Hepatocyte (in vitro differentiated cells): ENCODE results near the gene MAGI1. TPM values are rescaled to one million over a fixed set of nuclear protein-coding genes. Genes with fewer than 3 reads are reported as not detected.

Experiments used
- DNase-seq: peaks from one replicate; pipeline ENCODE4 v3.0.0-alpha.2; 2016; ENCODE audit warnings: low spot score
- H2AFZ ChIP-seq: fragments of 200-600 bp; sonication (generic); 2 replicates; pipeline ENCODE4 v1.6.0; 2016; ENCODE audit warnings: antibody characterized with exemption, mild to moderate bottlenecking
- H3K27ac ChIP-seq: fragments of 200-600 bp; sonication (generic); 2 replicates; pipeline ENCODE4 v1.5.1; 2016; ENCODE audit warnings: mild to moderate bottlenecking
- H3K27me3 ChIP-seq: fragments of 200-600 bp; sonication (generic); 2 replicates; pipeline ENCODE4 v1.6.1; 2016
- H3K36me3 ChIP-seq: fragments of 200-600 bp; sonication (generic); replicated peaks from 2 replicates; pipeline ENCODE4 v1.5.1; 2016; ENCODE audit warnings: low read depth; ENCODE audit not compliant: insufficient read depth
- H3K4me1 ChIP-seq: fragments of 200-600 bp; sonication (generic); 2 replicates; pipeline ENCODE4 v1.5.1; 2016; ENCODE audit warnings: mild to moderate bottlenecking, moderate library complexity; ENCODE audit not compliant: insufficient read depth
- H3K4me2 ChIP-seq: fragments of 200-600 bp; sonication (generic); 2 replicates; pipeline ENCODE4 v1.6.0; 2016
- H3K4me3 ChIP-seq: fragments of 200-600 bp; sonication (generic); 2 replicates; pipeline ENCODE4 v1.5.1; 2016; ENCODE audit warnings: mild to moderate bottlenecking
- H3K79me2 ChIP-seq: fragments of 200-600 bp; sonication (generic); 2 replicates; pipeline ENCODE4 v1.6.0; 2017; ENCODE audit warnings: mild to moderate bottlenecking
- H3K9me2 ChIP-seq: fragments of 200-600 bp; sonication (generic); replicated peaks from 2 replicates; pipeline ENCODE4 v1.6.0; 2017; ENCODE audit warnings: mild to moderate bottlenecking; ENCODE audit not compliant: insufficient read depth
- H3K9me3 ChIP-seq: fragments of 200-600 bp; sonication (generic); 2 replicates; pipeline ENCODE4 v1.5.1; 2016; ENCODE audit warnings: low read depth, mild to moderate bottlenecking
- H4K20me1 ChIP-seq: fragments of 200-600 bp; sonication (generic); 2 replicates; pipeline ENCODE4 v1.6.0; 2016; ENCODE audit warnings: mild to moderate bottlenecking; ENCODE audit not compliant: insufficient read depth, poor library complexity, severe bottlenecking
- EZH2 ChIP-seq: fragments of 200-600 bp; sonication (generic); IDR thresholded peaks from 2 replicates; pipeline ENCODE4 v1.6.1; 2016; ENCODE audit warnings: antibody characterized with exemption, mild to moderate bottlenecking, borderline replicate concordance
- EZH2phosphoT487 ChIP-seq: fragments of 200-600 bp; sonication (generic); IDR thresholded peaks from one replicate; pipeline ENCODE4 v1.6.1; 2018; ENCODE audit warnings: antibody characterized with exemption, mild to moderate bottlenecking, low read depth, moderate library complexity; ENCODE audit not compliant: unreplicated experiment, severe bottlenecking
- WGBS: methylation state at CpG from one replicate; pipeline ENCODE4 v1.1.6; 2016; ENCODE audit warnings: low lambda C conversion rate; ENCODE audit errors: missing lambda C conversion rate; 5-methylcytosine and 5-hydroxymethylcytosine counted together
- polyA plus RNA-seq: library from polyadenylated mRNA; unstranded; fragments of >200 nt; fragmentation: Nextera tagmentation; extraction: Ambion mirVana; gene quantifications from 2 replicates; pipeline ENCODE4 v1.2.1, GENCODE V29; 2016
- total RNA-seq: library from RNA; depleted of rRNA; stranded (reverse); fragments of >200 nt; gene quantifications from 2 replicates; pipeline ENCODE4 v1.2.3, GENCODE V29; 2014
- TF ChIP-seq, protein P1 (sequence below): fragments of 200-600 bp; sonication (generic); IDR thresholded peaks from 2 replicates; pipeline ENCODE4 v1.5.1; 2016; ENCODE audit warnings: antibody characterized with exemption, mild to moderate bottlenecking; ENCODE audit not compliant: poor library complexity

MAGI1 gene
- total and polyA plus RNA-seq, 2 experiments from 2014 or later: 26.2 to 43.5 TPM

DNA sequence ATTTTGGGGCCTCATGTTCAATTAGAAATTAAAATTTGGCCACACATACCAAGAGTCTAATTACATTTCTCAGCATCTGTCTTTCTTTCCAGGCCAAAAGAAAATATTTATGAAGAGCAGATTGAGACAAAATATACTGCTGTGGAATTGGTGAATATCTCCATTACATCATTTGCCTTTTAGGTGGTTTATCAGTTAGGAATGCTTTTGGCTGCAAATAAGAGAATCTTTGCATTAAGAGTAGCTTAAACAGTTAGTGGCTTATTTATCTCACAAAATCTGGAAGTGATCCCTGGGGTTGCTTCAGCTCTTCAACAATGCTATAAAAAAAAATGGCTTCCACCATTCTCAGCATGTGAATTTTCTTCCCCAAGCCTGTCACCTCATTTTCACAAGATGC, 308.7 kb downstream of the MAGI1 start:
- H3K27me3 ChIP-seq: no peaks in the 10 kb centered on the region
- H3K4me1 ChIP-seq: peaks cover 8% of the 10 kb centered on the region
- H4K20me1 ChIP-seq: no peaks in the 10 kb centered on the region
- H3K4me3 ChIP-seq: no peak overlapping the region
- no peaks in the 10 kb centered on the region for H3K36me3 ChIP-seq
- H3K27ac ChIP-seq: peak overlapping the region; percentile 22
- H2AFZ ChIP-seq: no peak overlapping the region
- no peaks in the 10 kb centered on the region for H3K9me2 ChIP-seq
- DNase-seq: no peak
- H3K79me2 ChIP-seq: peaks cover 17% of the 10 kb centered on the region
- no peak overlapping the region for H3K4me2 ChIP-seq
- H3K9me3 ChIP-seq: no peaks in the 10 kb centered on the region
- TF ChIP-seq EZH2phosphoT487: no peak
- TF ChIP-seq, protein P1, sequence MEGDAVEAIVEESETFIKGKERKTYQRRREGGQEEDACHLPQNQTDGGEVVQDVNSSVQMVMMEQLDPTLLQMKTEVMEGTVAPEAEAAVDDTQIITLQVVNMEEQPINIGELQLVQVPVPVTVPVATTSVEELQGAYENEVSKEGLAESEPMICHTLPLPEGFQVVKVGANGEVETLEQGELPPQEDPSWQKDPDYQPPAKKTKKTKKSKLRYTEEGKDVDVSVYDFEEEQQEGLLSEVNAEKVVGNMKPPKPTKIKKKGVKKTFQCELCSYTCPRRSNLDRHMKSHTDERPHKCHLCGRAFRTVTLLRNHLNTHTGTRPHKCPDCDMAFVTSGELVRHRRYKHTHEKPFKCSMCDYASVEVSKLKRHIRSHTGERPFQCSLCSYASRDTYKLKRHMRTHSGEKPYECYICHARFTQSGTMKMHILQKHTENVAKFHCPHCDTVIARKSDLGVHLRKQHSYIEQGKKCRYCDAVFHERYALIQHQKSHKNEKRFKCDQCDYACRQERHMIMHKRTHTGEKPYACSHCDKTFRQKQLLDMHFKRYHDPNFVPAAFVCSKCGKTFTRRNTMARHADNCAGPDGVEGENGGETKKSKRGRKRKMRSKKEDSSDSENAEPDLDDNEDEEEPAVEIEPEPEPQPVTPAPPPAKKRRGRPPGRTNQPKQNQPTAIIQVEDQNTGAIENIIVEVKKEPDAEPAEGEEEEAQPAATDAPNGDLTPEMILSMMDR: no peak
- TF ChIP-seq EZH2: no peak

DNA sequence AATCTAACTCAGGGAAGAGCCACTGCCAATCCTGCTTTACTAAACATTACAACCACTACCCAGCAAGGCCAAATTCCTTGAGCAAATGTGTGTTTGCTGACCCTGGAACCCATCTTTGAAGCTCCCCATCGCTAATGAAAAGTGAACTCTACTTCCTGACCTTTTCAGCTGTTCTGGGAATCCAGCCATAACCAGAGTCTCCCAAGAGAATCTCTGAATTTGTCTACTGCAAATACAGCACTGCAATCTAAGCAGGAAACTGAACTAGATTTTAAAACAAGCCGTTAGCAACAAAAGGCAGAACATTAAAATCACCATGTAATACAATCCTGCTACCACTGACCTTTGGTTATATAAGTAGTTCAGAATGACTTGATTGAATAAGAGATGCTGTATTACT, 309.2 kb downstream of the MAGI1 start:
- Histone ChIP-seq H3K36me3 (no peaks in the 10 kb centered on the region), H3K27ac (peak overlapping the region; percentile 22), H3K9me2 (no peaks in the 10 kb centered on the region), H3K4me1 (peaks cover 8% of the 10 kb centered on the region), H3K27me3 (no peaks in the 10 kb centered on the region), H3K79me2 (peaks cover 18% of the 10 kb centered on the region), H3K4me2 (no peak overlapping the region), H3K9me3 (no peaks in the 10 kb centered on the region), H2AFZ (no peak overlapping the region), H4K20me1 (no peaks in the 10 kb centered on the region), H3K4me3 (no peak overlapping the region)
- TF ChIP-seq EZH2: no peak
- TF ChIP-seq EZH2phosphoT487: no peak
- TF ChIP-seq, protein P1: no peak
- WGBS: 35% methylated on average over 2 of the region's 2 CpGs
- DNase-seq: no peak

DNA sequence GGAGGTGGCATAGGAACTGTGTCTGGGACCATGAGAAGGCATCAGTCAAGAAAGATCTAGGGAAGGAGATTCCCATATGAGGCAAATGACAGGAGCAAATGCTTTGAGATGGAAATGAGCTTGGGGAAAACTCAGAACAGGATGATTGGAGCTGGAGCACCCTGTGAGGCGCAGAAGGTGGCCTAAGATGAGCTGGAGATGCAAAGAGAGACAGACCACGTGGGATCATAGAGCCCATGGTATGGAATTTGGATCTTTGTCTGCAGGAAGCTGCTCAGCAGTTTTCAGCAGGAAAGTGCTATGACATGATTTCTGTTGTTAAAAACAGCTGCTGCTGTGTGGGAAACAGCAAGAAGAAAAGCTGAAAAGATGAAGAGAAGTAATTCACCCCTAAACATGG, 310.6 kb downstream of the MAGI1 start:
- TF ChIP-seq, protein P1: no peak
- TF ChIP-seq EZH2: no peak
- TF ChIP-seq EZH2phosphoT487: no peak
- Histone ChIP-seq H3K79me2 (peaks cover 20% of the 10 kb centered on the region), H3K4me1 (peaks cover 8% of the 10 kb centered on the region), H2AFZ (no peak overlapping the region), H3K36me3 (no peaks in the 10 kb centered on the region), H4K20me1 (no peaks in the 10 kb centered on the region), H3K4me3 (no peak overlapping the region), H3K9me2 (no peaks in the 10 kb centered on the region), H3K27ac (no peak overlapping the region), H3K9me3 (no peaks in the 10 kb centered on the region), H3K4me2 (no peak overlapping the region), H3K27me3 (no peaks in the 10 kb centered on the region)
- no peak for DNase-seq
- 67% methylated on average over 2 of the region's 2 CpGs for WGBS

DNA sequence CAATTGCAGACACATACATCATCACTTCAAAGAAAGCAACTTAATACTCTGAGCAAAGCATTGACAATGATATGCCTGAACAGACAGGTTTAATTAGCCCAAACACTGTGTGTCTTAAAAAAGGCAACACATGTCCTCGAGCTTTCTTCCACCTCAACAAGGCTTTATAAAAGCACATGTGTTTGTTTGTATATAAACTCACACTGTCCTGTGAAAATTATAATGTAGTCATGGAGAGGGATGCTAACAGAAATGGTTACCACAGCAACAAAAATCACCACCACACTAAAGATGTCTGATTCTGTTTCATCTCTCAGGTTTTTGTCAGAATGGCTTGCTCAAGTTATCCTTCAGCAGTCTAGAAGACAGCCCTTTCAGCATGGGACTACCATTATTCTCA, 314.7 kb downstream of the MAGI1 start:
- no peak overlapping the region for H2AFZ ChIP-seq
- peaks cover 10% of the 10 kb centered on the region for H3K79me2 ChIP-seq
- H3K27me3 ChIP-seq: no peaks in the 10 kb centered on the region
- H3K4me1 ChIP-seq: no peaks in the 10 kb centered on the region
- H3K9me3 ChIP-seq: no peaks in the 10 kb centered on the region
- H3K36me3 ChIP-seq: no peaks in the 10 kb centered on the region
- H3K4me3 ChIP-seq: no peak overlapping the region
- no peak for TF ChIP-seq EZH2
- TF ChIP-seq, protein P1: no peak
- no peak for TF ChIP-seq EZH2phosphoT487
- no peaks in the 10 kb centered on the region for H3K9me2 ChIP-seq
- DNase-seq: no peak
- H3K4me2 ChIP-seq: no peak overlapping the region
- 75% methylated on average over 1 of the region's 1 CpG for WGBS
- no peak overlapping the region for H3K27ac ChIP-seq
- H4K20me1 ChIP-seq: no peaks in the 10 kb centered on the region
